Spleen (tissue), 11 donors: ENCODE results near the gene POU2F1. TPM values are rescaled to one million over a fixed set of nuclear protein-coding genes. Genes with fewer than 3 reads are reported as not detected.

Experiments used
- DNase-seq: peaks from one replicate; pipeline ENCODE4 v3.0.0-alpha.2; 2020
- H3K27ac ChIP-seq, 8 donors: fragments of 200-600 bp; sonication (generic) in 7 of 8; 1 replicate in 4 of 8; 2 replicates in 4 of 8; pipeline versions ENCODE4 v1.5.0 to v1.8.0; 2016 to 2021; ENCODE audit warnings: inconsistent platforms in 4 of 8, mild to moderate bottlenecking in 4 of 8, moderate library complexity in 1 of 8
- H3K27me3 ChIP-seq, 7 donors: fragments of 200-600 bp; sonication (generic) in 6 of 7; replicated peaks in 1 of 7; 1 replicate in 4 of 7; 2 replicates in 3 of 7; pipeline versions ENCODE4 v1.5.0 to v1.8.0; 2016 to 2021; ENCODE audit warnings: inconsistent platforms in 3 of 7, mild to moderate bottlenecking in 1 of 7
- H3K36me3 ChIP-seq, 6 donors: fragments of 200-600 bp; sonication (generic) in 5 of 6; 1 replicate in 4 of 6; 2 replicates in 2 of 6; pipeline versions ENCODE4 v1.5.0 to v1.8.0; 2016 to 2021; ENCODE audit warnings: inconsistent platforms in 2 of 6
- H3K4me1 ChIP-seq, 6 donors: fragments of 200-600 bp; sonication (generic) in 5 of 6; 1 replicate in 3 of 6; 2 replicates in 3 of 6; pipeline versions ENCODE4 v1.5.0 to v1.8.0; 2016 to 2021; ENCODE audit warnings: inconsistent platforms in 3 of 6
- H3K4me3 ChIP-seq, 8 donors: fragments of 200-600 bp; sonication (generic) in 7 of 8; 1 replicate in 4 of 8; 2 replicates in 4 of 8; pipeline versions ENCODE4 v1.5.0 to v1.8.0; 2016 to 2021; ENCODE audit warnings: inconsistent platforms in 4 of 8, mild to moderate bottlenecking in 4 of 8, moderate library complexity in 2 of 8
- H3K9me3 ChIP-seq, 8 donors: fragments of 200-600 bp; sonication (generic) in 7 of 8; 1 replicate in 4 of 8; 2 replicates in 4 of 8; pipeline versions ENCODE4 v1.5.0 to v1.8.0; 2016 to 2021; ENCODE audit warnings: inconsistent platforms in 4 of 8
- POLR2A ChIP-seq, 3 donors: fragments of 450-650 bp; IDR thresholded peaks; one replicate each; pipeline ENCODE4 v1.5.1; 2017; ENCODE audit warnings: antibody characterized with exemption in 3 of 3, mild to moderate bottlenecking in 1 of 3
- POLR2AphosphoS5 ChIP-seq, 3 donors: sonication (generic); formaldehyde crosslinking; IDR thresholded peaks; one replicate each; pipeline ENCODE4 v1.5.1; 2017; ENCODE audit warnings: antibody characterized with exemption in 3 of 3
- WGBS, 5 donors: extraction: QIAGEN DNeasy Blood & Tissue Kit in 3 of 5; methylation state at CpG; one replicate each; pipeline versions ENCODE4 v1.1.5 to v1.1.7; 2013 to 2018; 5-methylcytosine and 5-hydroxymethylcytosine counted together
- intact Hi-C: fragments of 100-400 bp; cut with DNase I; formaldehyde crosslinking; loops from one replicate; pipeline ENCODE4 v1.15.0; 2023; ENCODE audit warnings: low total_unique reads
- polyA plus RNA-seq, 3 donors: library from polyadenylated mRNA; stranded (reverse); fragments of 200-250 nt; gene quantifications; one replicate each; pipeline ENCODE4 v1.2.1, GENCODE V29; 2013
- total RNA-seq, 7 donors: library from RNA; depleted of rRNA in 3 of 7; stranded (reverse); fragments of >200 nt in 3 of 7; fragmentation: NEBNext Ultra II Directional in 4 of 7; extraction: Animal tissue kit (Norgen Biotek cat#: 25700) in 4 of 7; gene quantifications; one replicate each; pipeline versions ENCODE4 v1.1.0 to v1.2.1, GENCODE V29; 2016 to 2021
- TF ChIP-seq, protein P1 (sequence below), 11 experiments: fragments of 200-600 bp in 7 of 11; fragments of 450-650 bp in 4 of 11; sonication (generic) in 4 of 11; IDR thresholded peaks in 8 of 11; conservative IDR thresholded peaks in 3 of 11; 1 replicate in 7 of 11; 2 replicates in 4 of 11; pipeline versions ENCODE4 v1.4.0 to v1.8.0; 2016 to 2021; ENCODE audit warnings: antibody characterized with exemption in 11 of 11, inconsistent platforms in 4 of 11, mild to moderate bottlenecking in 1 of 11
- donor health status: healthy with polysubstance abuse.
- donor health status: DM: no; HTN: no; CAD: no; lungs with moderate emphysema.
- donor health status: DM: no; HTN: no; CAD: no.
- donor health status: Bipolar disorder and iron deficiency.
- donor health status: healthy.
- donor health status: DM: no; HTN: no; CAD: no.
- donor health status: DM: yes; HTN: yes; CAD: no.

Gene POU2F1
- total and polyA plus RNA-seq, 10 donors = 1.8 to 60.3 (median 27.4) TPM

GRCh38 chr1:167198518-167199133, 22.1 kb upstream of the POU2F1 start:
- intact Hi-C loops = no loop called here
- 71 to 83% (median 78%) methylated on average over 5 of the region's 5 CpGs for WGBS, 5 donors

DNA sequence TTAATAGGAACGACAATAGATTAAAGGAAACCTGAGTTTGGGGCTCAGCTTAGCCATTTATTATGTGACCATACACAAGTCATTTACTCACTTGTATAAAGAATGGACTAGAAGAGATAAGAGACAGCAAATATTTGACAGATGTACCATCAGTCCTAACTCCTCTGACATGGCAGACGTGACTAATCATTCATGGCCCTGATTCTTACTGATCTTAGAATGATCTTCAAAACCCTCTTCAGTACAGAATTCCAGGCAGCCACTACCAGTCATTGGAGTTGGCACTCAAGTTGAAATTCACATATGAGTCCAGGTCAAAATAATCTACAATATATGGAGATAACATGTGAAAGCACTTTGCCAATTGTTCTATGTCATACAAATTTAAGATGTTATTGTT, 21.0 kb upstream of the POU2F1 start:
- no peaks in the 10 kb centered on the region for H3K27me3 ChIP-seq
- no peak overlapping the region for H3K27ac ChIP-seq
- no peak for TF ChIP-seq POLR2AphosphoS5 (IDR thresholded peaks at IDR 0.05)
- no peak for TF ChIP-seq POLR2A (IDR thresholded peaks at IDR 0.05)
- intact Hi-C loops = no loop called here
- H3K4me3 ChIP-seq = no peak overlapping the region
- H3K4me1 ChIP-seq = no peaks in the 10 kb centered on the region
- WGBS, 5 donors = 86 to 96% (median 90%) methylated on average over 2 of the region's 2 CpGs
- no peaks in the 10 kb centered on the region for H3K36me3 ChIP-seq
- H3K9me3 ChIP-seq = peaks cover 0 to 9% (median 6%) of the 10 kb centered on the region in 8 donors
- no peak for DNase-seq

More at GRCh38 chr1:167198518-167199133, 22.1 kb upstream of the POU2F1 start:
- TF ChIP-seq POLR2A (IDR thresholded peaks at IDR 0.05) = no peak
- TF ChIP-seq, protein P1, sequence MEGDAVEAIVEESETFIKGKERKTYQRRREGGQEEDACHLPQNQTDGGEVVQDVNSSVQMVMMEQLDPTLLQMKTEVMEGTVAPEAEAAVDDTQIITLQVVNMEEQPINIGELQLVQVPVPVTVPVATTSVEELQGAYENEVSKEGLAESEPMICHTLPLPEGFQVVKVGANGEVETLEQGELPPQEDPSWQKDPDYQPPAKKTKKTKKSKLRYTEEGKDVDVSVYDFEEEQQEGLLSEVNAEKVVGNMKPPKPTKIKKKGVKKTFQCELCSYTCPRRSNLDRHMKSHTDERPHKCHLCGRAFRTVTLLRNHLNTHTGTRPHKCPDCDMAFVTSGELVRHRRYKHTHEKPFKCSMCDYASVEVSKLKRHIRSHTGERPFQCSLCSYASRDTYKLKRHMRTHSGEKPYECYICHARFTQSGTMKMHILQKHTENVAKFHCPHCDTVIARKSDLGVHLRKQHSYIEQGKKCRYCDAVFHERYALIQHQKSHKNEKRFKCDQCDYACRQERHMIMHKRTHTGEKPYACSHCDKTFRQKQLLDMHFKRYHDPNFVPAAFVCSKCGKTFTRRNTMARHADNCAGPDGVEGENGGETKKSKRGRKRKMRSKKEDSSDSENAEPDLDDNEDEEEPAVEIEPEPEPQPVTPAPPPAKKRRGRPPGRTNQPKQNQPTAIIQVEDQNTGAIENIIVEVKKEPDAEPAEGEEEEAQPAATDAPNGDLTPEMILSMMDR (IDR thresholded peaks at IDR 0.05 in 8 of 11, conservative IDR thresholded peaks at IDR 0.05 in 3 of 11) = no peak
- TF ChIP-seq POLR2AphosphoS5 (IDR thresholded peaks at IDR 0.05) = no peak
- Histone ChIP-seq H3K27ac (no peak overlapping the region), H3K4me1 (no peaks in the 10 kb centered on the region), H3K4me3 (no peak overlapping the region), H3K36me3 (no peaks in the 10 kb centered on the region), H3K27me3 (no peaks in the 10 kb centered on the region), H3K9me3 (peaks cover 0 to 8% (median 0%) of the 10 kb centered on the region in 8 donors)
- DNase-seq = no peak

GRCh38 chr1:167200272-167200671, 20.4 kb upstream of the POU2F1 start:
- TF ChIP-seq POLR2A (IDR thresholded peaks at IDR 0.05) (no peak), POLR2AphosphoS5 (IDR thresholded peaks at IDR 0.05) (no peak)
- TF ChIP-seq, protein P1 (IDR thresholded peaks at IDR 0.05 in 8 of 11, conservative IDR thresholded peaks at IDR 0.05 in 3 of 11) = no peak
- Histone ChIP-seq H3K27me3 (no peaks in the 10 kb centered on the region), H3K9me3 (peaks cover 0 to 14% (median 11%) of the 10 kb centered on the region in 8 donors), H3K27ac (no peak overlapping the region), H3K36me3 (no peaks in the 10 kb centered on the region), H3K4me1 (no peaks in the 10 kb centered on the region), H3K4me3 (no peak overlapping the region)
- 89 to 99% (median 94%) methylated on average over 4 of the region's 4 CpGs for WGBS, 5 donors
- intact Hi-C loops = no loop called here
- no peak for DNase-seq

GRCh38 chr1:167200749-167201148, 19.9 kb upstream of the POU2F1 start:
- Histone ChIP-seq H3K27ac (no peak overlapping the region), H3K9me3 (peaks cover 0 to 15% (median 12%) of the 10 kb centered on the region in 8 donors), H3K27me3 (no peaks in the 10 kb centered on the region), H3K4me3 (no peak overlapping the region), H3K4me1 (no peaks in the 10 kb centered on the region), H3K36me3 (no peaks in the 10 kb centered on the region)
- DNase-seq = no peak
- 90 to 99% (median 93%) methylated on average over 3 of the region's 3 CpGs for WGBS, 5 donors
- intact Hi-C loops = no loop called here
- no peak for TF ChIP-seq POLR2AphosphoS5 (IDR thresholded peaks at IDR 0.05)
- TF ChIP-seq, protein P1 (IDR thresholded peaks at IDR 0.05 in 8 of 11, conservative IDR thresholded peaks at IDR 0.05 in 3 of 11) = no peak
- TF ChIP-seq POLR2A (IDR thresholded peaks at IDR 0.05) = no peak
